GM19324 (cell line): ENCODE measurements around the gene NMB.
"Not testable (repeated sequence)": the region's sequence is repeated elsewhere in the genome, so short reads cannot be mapped to it uniquely, and the experiment has no call there.

ENCODE experiments used
- ATAC-seq: cut with Tn5 transposase; IDR thresholded peaks from one replicate; pipeline ENCODE4 v1.9.1; 2021; ENCODE audit warnings: mild to moderate bottlenecking, moderate library complexity; ENCODE audit not compliant: unreplicated experiment, low FRiP score

NMB gene

DNA sequence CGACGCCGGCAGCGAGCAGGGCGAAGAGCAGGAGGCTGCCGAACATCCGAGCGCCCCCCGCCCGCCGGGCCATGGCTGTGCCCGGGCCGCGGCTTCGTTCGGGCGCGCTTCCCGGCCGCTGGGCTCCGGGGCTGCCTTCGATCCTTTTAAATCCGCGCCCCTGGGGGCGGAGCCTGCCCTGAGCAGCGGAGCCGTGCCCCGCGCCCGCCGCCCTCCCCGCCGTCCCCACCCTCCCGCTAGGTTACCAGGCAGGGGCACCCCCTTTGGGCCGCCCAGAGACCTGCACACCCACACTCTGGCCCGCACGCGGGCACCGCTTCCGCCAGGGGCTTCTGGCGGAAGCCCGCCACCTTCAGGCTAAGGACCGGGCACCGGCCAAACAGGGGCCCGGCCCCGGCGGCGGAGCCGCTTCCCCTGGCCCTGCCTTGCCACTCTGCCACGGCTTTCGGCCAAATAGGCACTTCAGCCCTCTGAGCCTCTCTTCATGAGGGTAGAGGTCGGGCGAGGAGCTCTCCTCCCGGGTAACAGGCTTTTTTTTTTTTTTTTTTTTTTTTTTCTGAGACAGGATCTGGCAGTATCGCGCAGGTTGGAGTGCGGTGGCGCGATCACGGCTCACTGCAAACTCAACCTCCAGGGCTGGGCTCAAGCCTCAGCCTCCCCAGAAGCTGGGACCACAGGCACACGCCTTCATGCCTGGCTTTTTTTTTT, at the start of gene NMB:
NMB (minus strand) TSS at position 120 of the 708 bp plus-strand sequence; CDS start at position 73, 47 bp downstream.
- peak; percentile 77 for ATAC-seq

- no peak for ATAC-seq
These were observed 45.8 kb upstream of the NMB start for GRCh38 chr15:84703808-84704207.

GRCh38 chr15:84702961-84703482, 45.0 kb upstream of the NMB start:
- ATAC-seq: no peak

DNA sequence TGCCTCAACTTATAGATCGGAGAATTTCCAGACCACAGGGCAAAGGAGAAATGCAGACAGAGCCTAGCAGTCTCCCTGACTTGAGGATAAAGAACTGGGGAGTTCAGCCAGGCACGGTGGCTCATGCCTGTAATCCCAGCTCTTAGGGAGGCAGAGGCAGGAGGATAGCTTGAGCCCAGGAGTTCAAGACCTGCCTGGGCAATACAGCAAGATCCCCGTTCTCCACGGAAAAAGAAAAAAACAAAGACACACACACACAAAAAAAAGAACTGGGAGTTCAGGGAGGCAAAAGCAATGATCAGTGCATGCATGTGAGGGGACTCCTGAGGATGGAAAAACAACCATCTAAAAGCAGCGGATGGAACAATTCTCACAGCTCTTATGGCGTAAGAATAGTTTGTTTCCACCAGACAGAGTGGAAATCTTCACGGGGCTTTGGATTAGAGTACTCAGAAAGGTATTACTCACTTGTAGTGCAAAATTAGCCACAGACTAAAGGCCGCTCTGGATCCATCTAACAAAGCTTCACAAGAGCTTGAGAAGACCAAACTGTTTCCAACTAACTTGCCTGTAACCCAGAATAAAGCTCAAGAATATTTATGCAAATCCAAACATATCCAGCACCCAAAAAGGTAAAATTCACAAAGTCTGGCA, 41.7 kb upstream of the NMB start:
- ATAC-seq: no peak

- no peak for ATAC-seq
These were observed 39.4 kb upstream of the NMB start for GRCh38 chr15:84697236-84697990.

- no peak for ATAC-seq
These were observed 38.8 kb upstream of the NMB start for GRCh38 chr15:84696757-84697156.

- no peak for ATAC-seq
These were observed 32.3 kb upstream of the NMB start for GRCh38 chr15:84690342-84690741.

DNA sequence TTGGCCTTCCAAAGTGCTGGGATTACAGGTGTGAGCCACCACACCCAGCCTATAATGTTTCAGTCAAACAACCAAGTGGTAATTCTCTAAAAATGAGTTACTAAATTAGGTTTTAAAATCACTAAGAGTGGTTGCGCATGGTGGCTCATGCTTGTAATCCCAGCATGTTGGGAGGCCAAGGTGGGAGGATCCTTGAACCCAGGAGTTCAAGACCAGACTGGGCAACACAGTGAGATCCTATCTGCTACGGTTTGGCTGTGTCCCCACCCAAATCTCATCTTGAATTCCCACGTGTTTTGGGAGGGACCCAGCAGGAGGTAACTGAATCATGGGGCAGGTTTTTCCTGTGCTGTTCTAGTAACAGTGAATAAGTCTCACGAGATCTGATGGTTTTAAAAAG, 31.9 kb upstream of the NMB start:
- no peak for ATAC-seq

GRCh38 chr15:84686446-84686845, 28.4 kb upstream of the NMB start:
- ATAC-seq: not testable (repeated sequence)

DNA sequence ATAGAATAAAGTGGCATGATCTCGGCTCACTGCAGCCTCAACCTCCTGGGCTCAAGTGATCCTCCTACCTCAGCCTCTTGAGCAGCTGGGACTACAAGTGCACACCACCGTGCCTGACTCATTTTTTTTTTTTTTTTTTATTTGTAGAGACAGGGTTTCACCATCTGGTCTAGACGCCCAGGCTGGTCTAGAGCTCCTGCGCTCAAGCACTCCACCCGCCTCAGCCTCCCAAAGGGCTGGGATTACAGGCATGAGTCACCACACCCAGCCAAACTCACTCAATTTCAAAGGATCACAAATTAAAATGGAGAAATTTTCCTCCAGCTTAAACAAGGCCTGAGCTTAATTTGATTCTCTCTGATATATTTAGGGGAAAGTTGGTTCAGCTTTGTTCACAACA, 27.3 kb upstream of the NMB start:
- no peak for ATAC-seq

DNA sequence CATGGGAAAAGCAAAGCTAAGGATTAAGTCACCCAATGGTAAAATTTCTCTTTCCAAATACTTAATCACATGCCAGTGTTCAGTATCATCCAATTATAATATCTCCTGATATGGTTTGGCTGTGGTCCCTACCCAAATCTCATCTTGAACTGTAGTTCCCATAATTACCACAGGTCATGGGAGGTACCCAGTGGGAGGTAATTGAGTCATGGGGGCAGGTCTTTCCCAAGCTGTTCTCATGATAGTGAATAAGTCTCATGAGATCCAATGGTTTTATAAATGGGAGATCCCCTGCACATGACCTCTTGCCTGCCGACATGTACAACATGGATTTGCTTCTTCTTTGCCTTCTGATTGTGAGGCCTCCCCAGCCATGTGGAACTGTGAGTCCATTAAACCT, 26.1 kb upstream of the NMB start:
- ATAC-seq: no peak

DNA sequence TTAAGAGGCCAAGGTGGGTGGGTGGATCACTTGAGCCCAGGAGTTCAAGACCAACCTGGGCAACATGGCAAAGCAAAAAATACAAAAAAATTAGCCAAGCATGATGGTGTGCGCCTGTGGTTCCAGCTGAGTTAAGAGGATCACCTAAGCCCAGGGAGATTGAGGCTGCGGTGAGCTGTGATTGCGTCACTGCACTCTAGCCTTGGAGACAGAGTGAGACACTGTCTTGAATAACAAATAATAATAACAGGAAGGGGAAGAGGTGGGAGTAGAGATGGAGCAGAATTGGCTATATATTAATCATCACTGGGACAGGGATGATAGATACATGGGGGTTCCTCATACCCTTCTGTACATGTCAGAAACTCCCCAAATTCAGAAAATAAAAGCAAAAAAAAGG, 23.8 kb upstream of the NMB start:
- ATAC-seq: no peak

GRCh38 chr15:84671211-84671610, 13.2 kb upstream of the NMB start:
- no peak for ATAC-seq

DNA sequence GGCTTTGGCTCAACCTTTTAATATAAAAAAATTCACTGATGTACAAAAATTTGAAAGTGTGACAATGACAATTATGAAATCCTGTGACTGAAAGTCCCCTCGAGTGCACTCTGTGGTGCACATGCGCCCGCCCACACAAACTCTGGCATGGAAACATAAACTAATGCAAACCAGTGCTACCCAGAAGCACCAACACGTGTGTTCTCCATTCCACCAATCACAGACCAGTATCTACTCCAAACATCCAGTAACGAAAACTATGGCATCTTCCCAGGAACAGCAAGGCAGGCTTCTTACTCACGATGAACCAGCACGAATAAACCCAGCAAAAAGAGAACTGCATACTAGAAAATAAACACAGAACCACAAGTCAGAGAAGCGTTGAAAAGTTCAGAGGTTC, 11.7 kb upstream of the NMB start:
- ATAC-seq: no peak

GRCh38 chr15:84668221-84668982, 10.4 kb upstream of the NMB start:
- no peak for ATAC-seq

- ATAC-seq: no peak
These were observed 8.4 kb upstream of the NMB start for GRCh38 chr15:84666373-84666772.

GRCh38 chr15:84661001-84661400, 3.0 kb upstream of the NMB start:
- no peak for ATAC-seq

DNA sequence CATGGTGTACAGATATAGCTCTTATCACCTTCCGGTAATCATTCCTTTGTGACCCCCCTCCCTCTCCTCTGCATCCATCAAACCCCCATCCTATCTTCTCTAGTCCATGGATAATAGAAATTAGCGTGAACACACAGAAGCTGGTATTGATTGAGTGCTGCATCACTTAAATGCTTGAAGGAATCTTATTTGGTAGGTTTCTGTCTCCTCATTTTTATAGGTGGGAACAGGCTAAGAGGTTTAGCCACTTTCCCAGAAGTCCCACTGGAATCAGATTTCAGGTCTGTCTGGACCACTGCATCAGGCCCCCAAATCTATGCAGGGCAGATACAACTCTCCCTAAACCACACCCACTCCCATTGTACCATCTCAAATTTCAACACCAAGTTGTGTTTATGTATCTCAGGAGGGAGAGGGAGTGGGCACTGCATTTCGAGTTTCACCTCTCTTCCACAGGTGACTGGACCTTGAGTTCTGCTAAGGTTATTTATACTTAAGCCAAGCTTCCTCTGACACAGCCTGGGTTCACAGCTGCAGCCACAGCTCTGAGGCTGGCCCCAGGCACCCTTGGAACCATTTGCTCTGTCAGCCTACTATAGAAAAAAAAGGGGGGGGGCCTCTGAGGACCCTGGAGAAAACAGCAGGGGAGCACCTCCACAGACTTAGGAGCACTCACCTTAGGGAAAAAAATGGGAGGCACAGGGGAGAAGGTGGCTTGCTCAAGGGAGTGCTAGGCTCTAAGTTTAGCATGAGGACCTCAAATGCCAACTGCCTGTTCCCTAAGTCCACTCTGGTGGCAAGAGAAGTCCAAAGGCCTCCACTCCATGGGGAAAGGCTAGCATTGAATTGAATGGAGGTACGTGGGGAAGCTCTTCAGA, 2.1 kb upstream of the NMB start:
- ATAC-seq: no peak

- no peak for ATAC-seq
These were observed 901 bp upstream of the NMB start for GRCh38 chr15:84658788-84659411.
